Measurements from ENCODE around the gene LASP1. TPM values are rescaled to one million over a fixed set of nuclear protein-coding genes. Genes with fewer than 3 reads are reported as not detected.
A peak's percentile ranks its signal among the peaks of the same experiment; 100 is the strongest.

Gene LASP1
- polyA plus RNA-seq, 1 donor (not counting 4 experiments of a cell fraction or from before 2014, with no cell fraction given) = 88.1 TPM

- peaks cover 55% of the 10 kb centered on the region for H3K79me2 ChIP-seq (ENCODE audit: control insufficient read depth, insufficient read depth, low read length)
- H4K20me1 ChIP-seq (ENCODE audit: control insufficient read depth, extremely low read depth, insufficient read depth, low read length) = peaks cover 26% of the 10 kb centered on the region
- peak overlapping the region; percentile 71 for H2AFZ ChIP-seq (ENCODE audit: control insufficient read depth, low read length)
- peaks cover 2% of the 10 kb centered on the region for H3K9me1 ChIP-seq (ENCODE audit: control insufficient read depth, extremely low read depth, insufficient read depth, low read length)
- peak overlapping the region; percentile 99 for H3K4me2 ChIP-seq (ENCODE audit: control insufficient read depth, extremely low read depth, insufficient read depth, low read depth, low read length)
- DNase-seq (ENCODE audit: low read depth, low spot score) (no peak), FAIRE-seq (no peak)
- H3K9ac ChIP-seq (ENCODE audit: control insufficient read depth, extremely low read depth, insufficient read depth, low read length) = peak overlapping the region; percentile 88
- no peak for TF ChIP-seq EZH2 (IDR thresholded peaks at IDR 0.05; ENCODE audit: low read length)
- no peak for TF ChIP-seq CTCF (optimal IDR thresholded peaks at IDR 0.05 in 1 of 3, IDR thresholded peaks at IDR 0.05 in 1 of 3, conservative IDR thresholded peaks at IDR 0.05 in 1 of 3; ENCODE audit: extremely low read depth in 1 of 3, insufficient read depth in 2 of 3, low read length in 3 of 3)
- H3K4me1 ChIP-seq (ENCODE audit: control insufficient read depth, extremely low read depth, insufficient read depth, low read length) = peaks cover 57% of the 10 kb centered on the region
- dilution Hi-C loops (cut with MboI; ENCODE audit: extremely low pct_ligation_motif_present, low sequenced_read_pairs) = no loop called here
- H3K4me3 ChIP-seq (ENCODE audit: control insufficient read depth in 2 of 3, extremely low read depth in 1 of 3, insufficient read depth in 2 of 3, low read depth in 1 of 3, low read length in 3 of 3) = peak overlapping the region; percentile 87 to 95 (median 87)
- H3K27me3 ChIP-seq (ENCODE audit: control insufficient read depth, extremely low read depth, insufficient read depth, low read length) = no peaks in the 10 kb centered on the region
- H3K36me3 ChIP-seq (ENCODE audit: control insufficient read depth in 2 of 2, extremely low read depth in 1 of 2, insufficient read depth in 2 of 2, low read length in 2 of 2) = peaks cover 14 to 18% of the 10 kb centered on the region in 2 experiments
- no peaks in the 10 kb centered on the region for H3K9me3 ChIP-seq (ENCODE audit: control insufficient read depth, low read depth, low read length)
- peak overlapping the region; percentile 81 for H3K27ac ChIP-seq (ENCODE audit: control insufficient read depth, insufficient read depth, low read length)
Measured at GRCh38 chr17:38870259-38871165, 654 bp downstream of the LASP1 start.

DNA sequence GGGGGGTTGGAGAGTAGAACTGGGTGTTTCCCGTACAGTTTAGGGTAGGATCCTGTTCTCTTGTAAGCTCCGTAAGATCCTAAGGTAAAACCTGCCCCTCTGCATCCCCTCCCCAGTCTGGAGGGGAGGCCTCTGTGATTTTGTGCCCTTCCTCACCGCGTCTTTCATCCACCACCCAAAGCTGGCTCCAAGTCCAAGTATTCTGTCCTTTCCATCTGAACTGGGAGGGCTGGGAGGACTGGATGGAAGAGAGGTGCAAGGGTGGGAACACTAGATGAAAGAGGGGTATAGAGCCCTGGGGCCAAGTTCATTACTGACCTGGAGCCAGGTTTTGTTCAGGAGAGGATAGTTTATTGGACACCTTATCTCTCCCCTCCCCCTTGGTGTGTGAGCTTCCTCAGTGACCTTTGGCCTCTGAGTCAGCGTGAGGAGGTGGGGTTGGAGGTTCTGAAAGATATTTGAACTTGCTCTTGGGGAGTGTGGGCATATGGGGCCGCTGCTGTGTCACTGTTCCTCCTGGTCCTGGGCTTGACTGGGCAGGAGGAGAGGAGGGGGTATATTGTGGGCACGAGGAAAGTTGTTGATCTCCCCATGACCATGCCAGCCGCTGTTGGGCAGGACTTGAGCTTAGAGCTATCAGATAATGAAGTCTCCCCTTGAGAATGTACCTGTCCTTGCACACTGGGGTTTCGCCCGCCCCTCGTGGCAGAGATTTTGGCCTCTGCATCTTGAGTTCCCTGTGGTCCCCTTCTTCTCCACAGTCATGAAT lies 1.6 kb downstream of the LASP1 start:
- H3K9ac ChIP-seq (ENCODE audit: control insufficient read depth, extremely low read depth, insufficient read depth, low read length) = peak overlapping the region; percentile 88
- peak overlapping the region; percentile 72 for H3K27ac ChIP-seq (ENCODE audit: control insufficient read depth, insufficient read depth, low read length)
- DNase-seq (ENCODE audit: low read depth, low spot score) (no peak), FAIRE-seq (peak; percentile 87)
- H3K4me2 ChIP-seq (ENCODE audit: control insufficient read depth, extremely low read depth, insufficient read depth, low read depth, low read length) = peak overlapping the region; percentile 99
- dilution Hi-C loops (cut with MboI; ENCODE audit: extremely low pct_ligation_motif_present, low sequenced_read_pairs) = no loop called here
- H4K20me1 ChIP-seq (ENCODE audit: control insufficient read depth, extremely low read depth, insufficient read depth, low read length) = peaks cover 26% of the 10 kb centered on the region
- H3K4me1 ChIP-seq (ENCODE audit: control insufficient read depth, extremely low read depth, insufficient read depth, low read length) = peaks cover 61% of the 10 kb centered on the region
- H2AFZ ChIP-seq (ENCODE audit: control insufficient read depth, low read length) = no peak overlapping the region
- no peaks in the 10 kb centered on the region for H3K9me3 ChIP-seq (ENCODE audit: control insufficient read depth, low read depth, low read length)
- TF ChIP-seq EZH2 (IDR thresholded peaks at IDR 0.05; ENCODE audit: low read length) (no peak), CTCF (optimal IDR thresholded peaks at IDR 0.05 in 1 of 3, IDR thresholded peaks at IDR 0.05 in 1 of 3, conservative IDR thresholded peaks at IDR 0.05 in 1 of 3; ENCODE audit: extremely low read depth in 1 of 3, insufficient read depth in 2 of 3, low read length in 3 of 3) (peak in 2 of 3 experiments; percentile 20 to 68)
- peak overlapping the region; percentile 82 to 87 (median 84) for H3K4me3 ChIP-seq (ENCODE audit: control insufficient read depth in 2 of 3, extremely low read depth in 1 of 3, insufficient read depth in 2 of 3, low read depth in 1 of 3, low read length in 3 of 3)
- no peaks in the 10 kb centered on the region for H3K27me3 ChIP-seq (ENCODE audit: control insufficient read depth, extremely low read depth, insufficient read depth, low read length)
- H3K9me1 ChIP-seq (ENCODE audit: control insufficient read depth, extremely low read depth, insufficient read depth, low read length) = peaks cover 2% of the 10 kb centered on the region
- H3K36me3 ChIP-seq (ENCODE audit: control insufficient read depth in 2 of 2, extremely low read depth in 1 of 2, insufficient read depth in 2 of 2, low read length in 2 of 2) = peaks cover 14 to 21% of the 10 kb centered on the region in 2 experiments
- peaks cover 62% of the 10 kb centered on the region for H3K79me2 ChIP-seq (ENCODE audit: control insufficient read depth, insufficient read depth, low read length)

All from keratinocyte (primary cell).